SH-SY5Y (cell line): ENCODE data around the gene WDR64.

Experiments used
- GATA2 ChIP-seq: IDR thresholded peaks from 2 replicates; pipeline ENCODE4 v1.6.1; 2011; ENCODE audit warnings: mild to moderate bottlenecking, low read depth, low read length
- GATA3 ChIP-seq: IDR thresholded peaks from 2 replicates; pipeline ENCODE4 v1.6.1; 2011; ENCODE audit warnings: low read depth, mild to moderate bottlenecking, low read length, moderate library complexity

The WDR64 gene

GRCh38 chr1:241615043-241615974, 36.8 kb upstream of the WDR64 start:
- TF ChIP-seq GATA3 = no peak
- TF ChIP-seq GATA2 = no peak

DNA sequence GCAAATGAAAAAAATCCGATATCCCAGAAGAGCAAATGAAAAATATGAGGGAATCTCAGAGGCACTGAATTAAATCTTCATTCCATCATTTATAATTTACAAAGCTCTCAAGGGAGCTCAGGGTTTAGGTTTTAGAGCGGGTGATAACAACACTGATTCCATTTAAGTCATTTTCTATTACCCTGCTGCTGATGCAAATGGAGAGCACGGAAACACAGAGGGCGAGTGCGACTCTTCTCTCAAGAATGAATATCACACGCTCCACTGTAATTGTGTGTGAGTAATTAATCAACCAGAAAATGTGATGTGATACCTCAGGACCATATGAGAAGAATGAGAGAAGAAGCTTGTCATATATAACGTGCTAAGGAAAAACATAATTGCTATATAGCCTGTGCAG, 34.7 kb upstream of the WDR64 start:
- TF ChIP-seq GATA2 (no peak), GATA3 (no peak)

DNA sequence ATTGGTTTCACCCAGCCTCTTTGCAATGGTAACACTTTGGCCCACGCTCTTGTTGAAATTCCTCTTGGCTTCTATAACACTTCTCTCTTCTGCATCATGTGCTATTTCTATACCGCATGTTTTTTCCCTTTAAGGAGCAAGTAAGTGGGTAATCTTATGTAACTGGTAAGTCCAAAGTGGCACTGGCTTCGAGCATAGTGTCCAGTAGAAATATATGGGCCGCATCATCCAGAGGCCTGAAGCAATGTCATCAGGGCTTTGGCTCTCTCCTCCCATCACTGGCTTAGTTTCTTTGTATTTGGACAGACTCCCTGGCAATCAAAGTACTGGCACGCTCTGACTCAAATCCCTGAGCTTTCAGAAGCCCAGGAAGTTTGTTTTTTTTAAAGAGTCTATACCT, 29.4 kb upstream of the WDR64 start:
- no peak for TF ChIP-seq GATA3

- TF ChIP-seq GATA2 (no peak), GATA3 (no peak)
These were observed 27.1 kb upstream of the WDR64 start for GRCh38 chr1:241624935-241625334.

DNA sequence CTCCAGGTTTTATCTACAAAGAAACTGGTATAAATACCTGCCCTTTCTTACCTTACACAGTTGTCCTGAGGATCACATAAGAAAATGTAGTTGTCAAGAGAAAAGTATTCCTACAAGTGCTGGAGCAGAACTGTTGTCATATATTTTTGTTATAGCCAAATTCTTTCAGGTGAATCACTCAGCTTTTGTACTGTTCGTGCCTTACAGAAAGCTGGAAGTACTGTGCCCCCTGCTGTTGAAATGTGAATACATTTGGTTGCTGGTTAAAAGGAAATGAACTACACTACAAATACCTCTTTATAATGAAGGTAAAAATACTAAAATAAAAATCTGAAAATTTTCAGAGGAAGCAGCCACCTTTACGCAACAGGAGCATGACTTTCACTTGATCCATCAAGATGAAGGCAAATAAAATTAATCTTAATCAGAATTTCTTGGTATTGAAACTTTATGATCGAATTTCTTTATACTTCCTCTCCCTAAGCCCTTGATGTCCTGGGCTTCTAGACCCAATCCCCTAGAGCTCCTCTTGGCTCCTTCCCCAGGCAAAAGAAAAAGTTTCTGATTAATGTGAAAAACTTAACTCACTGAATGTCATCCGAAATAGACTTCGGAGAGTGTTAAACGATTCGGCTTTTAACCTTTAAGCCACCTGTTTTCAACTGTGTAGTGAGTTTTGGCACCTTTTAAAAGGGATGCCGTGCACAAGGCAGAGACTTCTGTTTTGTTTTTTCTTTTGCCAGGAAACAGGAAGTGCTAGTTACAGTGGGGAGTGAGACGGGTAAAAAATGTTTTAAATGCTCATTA, 24.4 kb upstream of the WDR64 start:
- TF ChIP-seq GATA3 = no peak
- no peak for TF ChIP-seq GATA2

- TF ChIP-seq GATA3 (no peak), GATA2 (no peak)
These were observed 22.1 kb upstream of the WDR64 start for GRCh38 chr1:241630005-241630404.

- TF ChIP-seq GATA2 (no peak), GATA3 (no peak)
These were observed 21.6 kb upstream of the WDR64 start for GRCh38 chr1:241630476-241630875.

DNA sequence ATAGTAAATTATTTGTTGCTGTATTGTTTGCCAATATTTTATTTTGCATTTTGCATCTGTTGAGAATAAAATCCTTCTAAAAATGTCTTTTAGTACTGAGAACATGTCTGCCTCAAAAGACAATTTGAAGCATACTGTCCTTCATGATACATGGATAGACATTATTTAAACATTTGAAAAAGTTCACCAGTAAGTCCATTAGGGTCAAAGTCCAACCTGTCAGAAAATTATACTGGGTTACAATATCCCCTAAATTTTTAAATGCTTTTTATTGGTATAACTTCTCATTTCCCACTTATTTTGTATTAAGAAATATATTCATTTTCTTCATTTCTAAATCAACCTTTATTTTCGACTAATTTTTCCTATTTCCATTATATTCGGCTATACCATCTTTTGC, 21.2 kb upstream of the WDR64 start:
- TF ChIP-seq GATA3 (no peak), GATA2 (no peak)

DNA sequence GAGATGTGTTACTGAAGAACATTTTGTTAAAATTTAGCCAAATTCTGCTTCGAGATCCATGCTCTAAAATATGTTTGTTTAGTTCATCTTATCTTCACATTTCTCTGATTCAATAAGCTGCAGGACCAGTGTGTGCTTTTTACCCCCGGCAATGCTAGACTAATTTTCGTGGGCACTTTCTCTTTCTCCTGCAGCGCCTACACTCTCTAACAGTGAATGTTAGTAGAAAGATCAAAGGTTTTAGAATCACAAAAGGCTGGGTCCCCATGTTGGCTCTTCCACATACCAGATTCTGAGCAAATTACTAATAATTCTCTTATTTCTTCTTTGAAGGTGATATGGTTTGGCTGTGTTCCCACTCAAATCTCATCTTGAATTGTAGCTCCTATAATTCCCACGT, 20.4 kb upstream of the WDR64 start:
- TF ChIP-seq GATA3 = no peak
- TF ChIP-seq GATA2 = no peak

DNA sequence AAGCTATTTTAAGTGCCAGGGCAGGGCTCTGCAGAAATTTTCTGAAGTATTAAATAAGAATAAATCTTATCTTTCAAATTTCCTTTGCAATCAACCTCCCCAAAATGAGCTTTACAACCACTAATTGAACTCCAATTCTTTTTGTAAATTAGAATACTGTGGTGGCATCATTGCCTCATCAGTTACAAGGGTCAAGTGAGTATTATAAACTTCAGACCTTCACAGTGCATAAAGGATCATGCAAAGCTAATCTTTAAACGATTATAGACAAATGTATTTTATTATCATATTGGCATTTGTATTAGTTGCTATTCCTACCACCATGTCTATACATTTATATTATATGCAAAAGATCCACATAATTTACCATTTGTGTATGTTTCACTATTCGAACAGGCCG, 19.1 kb upstream of the WDR64 start:
- TF ChIP-seq GATA2 (no peak), GATA3 (no peak)

GRCh38 chr1:241635556-241636152, 16.4 kb upstream of the WDR64 start:
- TF ChIP-seq GATA2 (no peak), GATA3 (no peak)

DNA sequence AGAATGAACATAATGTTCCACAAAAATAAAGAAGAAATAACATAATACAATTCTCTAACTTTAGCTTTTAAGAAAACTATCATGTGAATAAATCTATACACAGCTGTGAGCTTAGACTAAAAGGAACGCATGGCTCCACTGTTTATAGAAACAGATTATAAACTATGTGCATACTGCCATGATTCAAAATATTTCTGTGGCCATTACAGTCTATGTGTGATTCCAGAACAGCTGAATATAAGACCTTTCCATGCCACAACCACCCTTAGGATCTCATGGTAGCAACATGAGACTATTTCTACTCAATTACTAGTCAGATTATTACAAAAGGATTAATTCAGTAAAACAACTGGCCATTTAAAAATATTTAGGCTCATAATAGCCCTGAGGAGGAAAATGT, 15.8 kb upstream of the WDR64 start:
- TF ChIP-seq GATA2 = no peak
- no peak for TF ChIP-seq GATA3

GRCh38 chr1:241637046-241637590, 15.0 kb upstream of the WDR64 start:
- TF ChIP-seq GATA2 (no peak), GATA3 (peak; percentile 30; the same call in 1 of the 2 replicates)

GRCh38 chr1:241637604-241638003, 14.5 kb upstream of the WDR64 start:
- TF ChIP-seq GATA2 (no peak), GATA3 (no peak)

- TF ChIP-seq GATA3 (no peak), GATA2 (no peak)
These were observed 13.9 kb upstream of the WDR64 start for GRCh38 chr1:241638099-241638682.
